Neural cell (in vitro differentiated cells): ENCODE results near the gene ZNF778. TPM values are rescaled to one million over a fixed set of nuclear protein-coding genes. Genes with fewer than 3 reads are reported as not detected.

Experiments used
- H2AFZ ChIP-seq: fragments of 200-600, 300-800 bp; sonication (generic), shearing (Covaris generic); 2 replicates; pipeline ENCODE4 v1.6.0; 2014; ENCODE audit warnings: low read depth, mild to moderate bottlenecking, antibody characterized with exemption, low read length, moderate library complexity
- H3F3A ChIP-seq: fragments of 200-600 bp; shearing (Covaris generic); 2 replicates; pipeline ENCODE4 v1.6.1; 2016; ENCODE audit warnings: mild to moderate bottlenecking, moderate library complexity, mixed read lengths, antibody characterized with exemption, low read length; ENCODE audit not compliant: insufficient read depth, poor library complexity, severe bottlenecking
- H3K27ac ChIP-seq: fragments of 200-600, 300-800 bp; sonication (generic), shearing (Covaris generic); 2 replicates; pipeline ENCODE4 v1.5.1; 2014; ENCODE audit warnings: mild to moderate bottlenecking, low read length, moderate library complexity
- H3K27me3 ChIP-seq: fragments of 300-800, 200-600 bp; sonication (generic), shearing (Covaris generic); 2 replicates; pipeline ENCODE4 v1.6.0; 2014; ENCODE audit warnings: mild to moderate bottlenecking, low read depth, low read length, moderate library complexity; ENCODE audit not compliant: insufficient read depth
- H3K36me3 ChIP-seq: fragments of 300-800, 200-600 bp; sonication (generic), shearing (Covaris generic); 2 replicates; pipeline ENCODE4 v1.5.1; 2014; ENCODE audit warnings: mild to moderate bottlenecking, antibody characterized with exemption, low read length, moderate library complexity; ENCODE audit not compliant: insufficient read depth
- H3K4me2 ChIP-seq: fragments of 300-800, 200-600 bp; sonication (generic), shearing (Covaris generic); 2 replicates; pipeline ENCODE4 v1.6.0; 2014; ENCODE audit warnings: mild to moderate bottlenecking, low read length
- H3K4me3 ChIP-seq: fragments of 300-800, 200-600 bp; sonication (generic), shearing (Covaris generic); 2 replicates; pipeline ENCODE4 v1.5.1; 2014; ENCODE audit warnings: mild to moderate bottlenecking, low read length, moderate library complexity
- H3K79me2 ChIP-seq: fragments of 200-600 bp; shearing (Covaris generic); replicated peaks from 2 replicates; pipeline ENCODE4 v1.6.0; 2014; ENCODE audit warnings: mild to moderate bottlenecking, low read length, moderate library complexity; ENCODE audit not compliant: insufficient read depth
- H3K9ac ChIP-seq: fragments of 300-800, 200-600 bp; sonication (generic), shearing (Covaris generic); 2 replicates; pipeline ENCODE4 v1.6.1; 2016; ENCODE audit warnings: mild to moderate bottlenecking, low read length, mixed read lengths
- H3K9me2 ChIP-seq: fragments of 200-600 bp; shearing (Covaris generic); 2 replicates; pipeline ENCODE4 v1.6.1; 2016; ENCODE audit warnings: mild to moderate bottlenecking, low read length, mixed read lengths; ENCODE audit not compliant: insufficient read depth
- H3K9me3 ChIP-seq: fragments of 200-600, 300-800 bp; sonication (generic), shearing (Covaris generic); 2 replicates; pipeline ENCODE4 v1.6.1; 2016; ENCODE audit warnings: mild to moderate bottlenecking, mixed run types, low read length, moderate library complexity, mixed read lengths
- H4K20me1 ChIP-seq: fragments of 200-600 bp; shearing (Covaris generic); 2 replicates; pipeline ENCODE4 v1.6.1; 2016; ENCODE audit warnings: mild to moderate bottlenecking, mixed run types; ENCODE audit not compliant: insufficient read depth
- EZH2 ChIP-seq: fragments of 200-600, 300-800 bp; shearing (Covaris generic), sonication (generic); IDR thresholded peaks from 2 replicates; pipeline ENCODE4 v1.6.1; 2014; ENCODE audit warnings: antibody characterized with exemption, low read length, borderline replicate concordance, mild to moderate bottlenecking; ENCODE audit not compliant: insufficient read depth, poor library complexity, severe bottlenecking
- MXI1 ChIP-seq: fragments of 450-650 bp; conservative IDR thresholded peaks from 2 replicates; pipeline ENCODE4 v1.6.1; 2014; ENCODE audit warnings: antibody characterized with exemption, mild to moderate bottlenecking; ENCODE audit not compliant: poor library complexity, severe bottlenecking
- POLR2AphosphoS5 ChIP-seq: IDR thresholded peaks from 2 replicates; pipeline ENCODE4 v1.6.1; 2012
- RAD21 ChIP-seq: fragments of 450-650 bp; conservative IDR thresholded peaks from 2 replicates; pipeline ENCODE4 v1.6.1; 2014; ENCODE audit warnings: antibody characterized with exemption, mild to moderate bottlenecking, moderate library complexity
- REST ChIP-seq: IDR thresholded peaks from 2 replicates; pipeline ENCODE4 v1.6.1; 2012; ENCODE audit warnings: borderline replicate concordance
- SMC3 ChIP-seq: fragments of 450-650 bp; conservative IDR thresholded peaks from 2 replicates; pipeline ENCODE4 v1.6.1; 2014; ENCODE audit warnings: antibody characterized with exemption, mild to moderate bottlenecking, moderate library complexity; ENCODE audit not compliant: poor library complexity
- TAF1 ChIP-seq: IDR thresholded peaks from 2 replicates; pipeline ENCODE4 v1.6.1; 2012; ENCODE audit warnings: low read depth
- polyA plus RNA-seq: library from polyadenylated mRNA; depleted of rRNA; stranded (reverse); fragments of >200 nt; gene quantifications from 2 replicates; pipeline ENCODE4 v1.2.3, GENCODE V29; 2014

Gene ZNF778
- polyA plus RNA-seq, 1 donor from 2014 or later = 14.7 TPM

- no peaks in the 10 kb centered on the region for H3K36me3 ChIP-seq
- no peak overlapping the region for H2AFZ ChIP-seq
- TF ChIP-seq TAF1 (no peak), SMC3 (no peak), MXI1 (no peak), REST (no peak), POLR2AphosphoS5 (no peak)
- no peak overlapping the region for H3K4me3 ChIP-seq
- no peaks in the 10 kb centered on the region for H3K9me2 ChIP-seq
- H3F3A ChIP-seq = no peaks in the 10 kb centered on the region
- no peaks in the 10 kb centered on the region for H4K20me1 ChIP-seq
- H3K9ac ChIP-seq = no peak overlapping the region
- H3K27me3 ChIP-seq = no peaks in the 10 kb centered on the region
- no peak overlapping the region for H3K27ac ChIP-seq
- H3K79me2 ChIP-seq = no peaks in the 10 kb centered on the region
- no peaks in the 10 kb centered on the region for H3K9me3 ChIP-seq
- no peak overlapping the region for H3K4me2 ChIP-seq
These were observed 40.0 kb upstream of the ZNF778 start for GRCh38 chr16:89177501-89177900.

DNA sequence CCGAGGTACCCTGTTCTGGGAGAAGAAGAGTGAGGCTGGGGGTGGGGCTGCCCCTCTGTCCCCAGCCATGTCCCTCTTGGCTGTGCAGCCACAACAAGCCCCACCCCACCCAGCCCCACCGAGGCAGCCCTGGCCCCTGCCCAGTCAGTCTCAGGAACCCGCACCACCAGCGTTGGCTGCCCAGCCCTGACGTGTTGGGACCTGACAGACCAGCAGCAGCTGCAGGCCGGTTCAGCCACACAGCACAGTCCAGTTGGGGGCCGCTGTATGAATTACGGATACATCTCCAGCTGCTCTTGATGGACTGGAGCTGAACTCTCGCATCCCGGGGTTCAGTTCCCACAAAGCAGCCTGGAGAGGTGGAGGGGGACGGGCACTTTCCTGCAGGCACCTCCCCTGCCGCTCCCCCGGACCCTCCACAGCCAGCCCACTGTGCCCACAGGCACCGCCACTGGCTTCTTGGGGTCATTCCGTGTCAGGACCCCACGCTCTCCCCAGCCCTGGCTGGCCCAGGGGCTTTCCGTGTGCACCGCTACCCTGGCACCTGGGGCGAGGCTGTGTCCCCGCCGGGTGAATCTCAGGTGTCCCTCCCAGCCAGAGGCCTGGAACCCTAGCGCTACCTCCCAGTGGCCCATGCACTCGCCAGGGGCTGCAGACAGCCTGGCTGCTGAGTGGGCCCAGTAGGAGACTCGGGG is 38.9 kb upstream of the ZNF778 start:
- H4K20me1 ChIP-seq = no peaks in the 10 kb centered on the region
- H3K79me2 ChIP-seq = no peaks in the 10 kb centered on the region
- TF ChIP-seq POLR2AphosphoS5 (no peak), RAD21 (no peak), TAF1 (no peak), EZH2 (no peak), REST (no peak)

More for the DNA sequence above, 38.9 kb upstream of the ZNF778 start:
- Histone ChIP-seq H3K9me2 (no peaks in the 10 kb centered on the region), H2AFZ (no peak overlapping the region), H3K9ac (no peak overlapping the region), H3K4me2 (no peak overlapping the region), H3K4me3 (no peak overlapping the region), H3K9me3 (no peaks in the 10 kb centered on the region), H3K36me3 (no peaks in the 10 kb centered on the region), H3F3A (no peaks in the 10 kb centered on the region), H3K27ac (no peak overlapping the region), H3K27me3 (no peaks in the 10 kb centered on the region)
